Neural cell (in vitro differentiated cells): ENCODE data around the gene GRM1. TPM values are rescaled to one million over a fixed set of nuclear protein-coding genes. Genes with fewer than 3 reads are reported as not detected.

ENCODE experiments used
- H2AFZ ChIP-seq: fragments of 200-600, 300-800 bp; sonication (generic), shearing (Covaris generic); 2 replicates; pipeline ENCODE4 v1.6.0; 2014; ENCODE audit warnings: low read depth, mild to moderate bottlenecking, antibody characterized with exemption, low read length, moderate library complexity
- H3F3A ChIP-seq: fragments of 200-600 bp; shearing (Covaris generic); 2 replicates; pipeline ENCODE4 v1.6.1; 2016; ENCODE audit warnings: mild to moderate bottlenecking, moderate library complexity, mixed read lengths, antibody characterized with exemption, low read length; ENCODE audit not compliant: insufficient read depth, poor library complexity, severe bottlenecking
- H3K27ac ChIP-seq: fragments of 200-600, 300-800 bp; sonication (generic), shearing (Covaris generic); 2 replicates; pipeline ENCODE4 v1.5.1; 2014; ENCODE audit warnings: mild to moderate bottlenecking, low read length, moderate library complexity
- H3K27me3 ChIP-seq: fragments of 300-800, 200-600 bp; sonication (generic), shearing (Covaris generic); 2 replicates; pipeline ENCODE4 v1.6.0; 2014; ENCODE audit warnings: mild to moderate bottlenecking, low read depth, low read length, moderate library complexity; ENCODE audit not compliant: insufficient read depth
- H3K36me3 ChIP-seq: fragments of 300-800, 200-600 bp; sonication (generic), shearing (Covaris generic); 2 replicates; pipeline ENCODE4 v1.5.1; 2014; ENCODE audit warnings: mild to moderate bottlenecking, antibody characterized with exemption, low read length, moderate library complexity; ENCODE audit not compliant: insufficient read depth
- H3K4me2 ChIP-seq: fragments of 300-800, 200-600 bp; sonication (generic), shearing (Covaris generic); 2 replicates; pipeline ENCODE4 v1.6.0; 2014; ENCODE audit warnings: mild to moderate bottlenecking, low read length
- H3K4me3 ChIP-seq: fragments of 300-800, 200-600 bp; sonication (generic), shearing (Covaris generic); 2 replicates; pipeline ENCODE4 v1.5.1; 2014; ENCODE audit warnings: mild to moderate bottlenecking, low read length, moderate library complexity
- H3K79me2 ChIP-seq: fragments of 200-600 bp; shearing (Covaris generic); replicated peaks from 2 replicates; pipeline ENCODE4 v1.6.0; 2014; ENCODE audit warnings: mild to moderate bottlenecking, low read length, moderate library complexity; ENCODE audit not compliant: insufficient read depth
- H3K9ac ChIP-seq: fragments of 300-800, 200-600 bp; sonication (generic), shearing (Covaris generic); 2 replicates; pipeline ENCODE4 v1.6.1; 2016; ENCODE audit warnings: mild to moderate bottlenecking, low read length, mixed read lengths
- H3K9me2 ChIP-seq: fragments of 200-600 bp; shearing (Covaris generic); 2 replicates; pipeline ENCODE4 v1.6.1; 2016; ENCODE audit warnings: mild to moderate bottlenecking, low read length, mixed read lengths; ENCODE audit not compliant: insufficient read depth
- H3K9me3 ChIP-seq: fragments of 200-600, 300-800 bp; sonication (generic), shearing (Covaris generic); 2 replicates; pipeline ENCODE4 v1.6.1; 2016; ENCODE audit warnings: mild to moderate bottlenecking, mixed run types, low read length, moderate library complexity, mixed read lengths
- H4K20me1 ChIP-seq: fragments of 200-600 bp; shearing (Covaris generic); 2 replicates; pipeline ENCODE4 v1.6.1; 2016; ENCODE audit warnings: mild to moderate bottlenecking, mixed run types; ENCODE audit not compliant: insufficient read depth
- EP300 ChIP-seq: fragments of 450-650 bp; conservative IDR thresholded peaks from 2 replicates; pipeline ENCODE4 v1.6.1; 2014; ENCODE audit warnings: antibody characterized with exemption, mild to moderate bottlenecking, moderate library complexity; ENCODE audit not compliant: poor library complexity, severe bottlenecking
- EZH2 ChIP-seq: fragments of 200-600, 300-800 bp; shearing (Covaris generic), sonication (generic); IDR thresholded peaks from 2 replicates; pipeline ENCODE4 v1.6.1; 2014; ENCODE audit warnings: antibody characterized with exemption, low read length, borderline replicate concordance, mild to moderate bottlenecking; ENCODE audit not compliant: insufficient read depth, poor library complexity, severe bottlenecking
- MXI1 ChIP-seq: fragments of 450-650 bp; conservative IDR thresholded peaks from 2 replicates; pipeline ENCODE4 v1.6.1; 2014; ENCODE audit warnings: antibody characterized with exemption, mild to moderate bottlenecking; ENCODE audit not compliant: poor library complexity, severe bottlenecking
- POLR2AphosphoS5 ChIP-seq: IDR thresholded peaks from 2 replicates; pipeline ENCODE4 v1.6.1; 2012
- RAD21 ChIP-seq: fragments of 450-650 bp; conservative IDR thresholded peaks from 2 replicates; pipeline ENCODE4 v1.6.1; 2014; ENCODE audit warnings: antibody characterized with exemption, mild to moderate bottlenecking, moderate library complexity
- SMC3 ChIP-seq: fragments of 450-650 bp; conservative IDR thresholded peaks from 2 replicates; pipeline ENCODE4 v1.6.1; 2014; ENCODE audit warnings: antibody characterized with exemption, mild to moderate bottlenecking, moderate library complexity; ENCODE audit not compliant: poor library complexity
- TAF1 ChIP-seq: IDR thresholded peaks from 2 replicates; pipeline ENCODE4 v1.6.1; 2012; ENCODE audit warnings: low read depth
- polyA plus RNA-seq: library from polyadenylated mRNA; depleted of rRNA; stranded (reverse); fragments of >200 nt; gene quantifications from 2 replicates; pipeline ENCODE4 v1.2.3, GENCODE V29; 2014
- TF ChIP-seq, protein P1 (sequence below): IDR thresholded peaks from 2 replicates; pipeline ENCODE4 v1.6.1; 2012; ENCODE audit warnings: borderline replicate concordance
- TF ChIP-seq, protein P2 (sequence below): fragments of 450-650 bp; IDR thresholded peaks from 2 replicates; pipeline ENCODE4 v1.5.1; 2014; ENCODE audit warnings: antibody characterized with exemption, mild to moderate bottlenecking, moderate library complexity; ENCODE audit not compliant: poor library complexity, severe bottlenecking

GRM1 gene
- polyA plus RNA-seq, 1 donor from 2014 or later = 2.9 TPM

DNA sequence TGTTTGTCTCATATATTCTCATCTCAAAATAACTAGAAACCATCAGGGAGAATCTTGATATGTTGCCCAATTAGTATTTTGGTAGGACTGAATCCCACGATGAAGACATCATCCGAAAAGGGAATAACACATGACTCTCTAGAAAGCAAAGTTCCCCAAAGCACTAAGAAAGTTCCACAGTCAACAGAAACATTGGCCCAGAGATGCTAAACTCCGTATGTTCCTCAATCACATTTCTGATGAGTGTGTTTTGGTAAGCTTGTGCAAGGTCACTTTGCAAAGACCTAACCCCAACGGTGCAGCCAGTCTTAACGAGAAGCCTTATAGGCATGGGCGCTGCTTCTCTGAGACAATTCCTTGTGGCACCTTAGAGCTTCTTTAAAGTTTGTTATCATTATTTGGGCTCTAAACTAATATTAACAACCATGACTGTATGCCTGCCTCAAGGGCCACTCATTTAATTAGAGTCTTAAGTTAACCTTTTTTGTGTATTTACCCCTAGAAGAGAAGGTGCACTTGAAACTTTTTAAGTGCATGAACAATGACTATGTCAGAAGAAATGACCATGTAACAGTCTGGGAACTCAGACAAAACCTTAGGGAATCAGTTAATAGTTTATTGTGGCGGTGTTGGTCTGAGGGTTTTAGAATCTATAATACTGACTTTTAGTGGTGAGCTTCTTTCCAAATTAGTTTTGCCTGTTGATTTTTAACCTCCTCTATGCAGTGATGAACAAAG lies 312.8 kb downstream of the GRM1 start:
- Histone ChIP-seq H2AFZ (no peak overlapping the region), H3K4me2 (no peak overlapping the region), H3K27me3 (no peaks in the 10 kb centered on the region), H3K79me2 (no peaks in the 10 kb centered on the region), H3K9me2 (no peaks in the 10 kb centered on the region), H3K4me3 (no peak overlapping the region), H3F3A (no peaks in the 10 kb centered on the region), H3K9me3 (no peaks in the 10 kb centered on the region), H4K20me1 (no peaks in the 10 kb centered on the region), H3K27ac (no peak overlapping the region), H3K9ac (no peak overlapping the region), H3K36me3 (no peaks in the 10 kb centered on the region)
- TF ChIP-seq EP300 (no peak), EZH2 (no peak), RAD21 (no peak), POLR2AphosphoS5 (no peak), MXI1 (no peak)
- TF ChIP-seq, protein P1, sequence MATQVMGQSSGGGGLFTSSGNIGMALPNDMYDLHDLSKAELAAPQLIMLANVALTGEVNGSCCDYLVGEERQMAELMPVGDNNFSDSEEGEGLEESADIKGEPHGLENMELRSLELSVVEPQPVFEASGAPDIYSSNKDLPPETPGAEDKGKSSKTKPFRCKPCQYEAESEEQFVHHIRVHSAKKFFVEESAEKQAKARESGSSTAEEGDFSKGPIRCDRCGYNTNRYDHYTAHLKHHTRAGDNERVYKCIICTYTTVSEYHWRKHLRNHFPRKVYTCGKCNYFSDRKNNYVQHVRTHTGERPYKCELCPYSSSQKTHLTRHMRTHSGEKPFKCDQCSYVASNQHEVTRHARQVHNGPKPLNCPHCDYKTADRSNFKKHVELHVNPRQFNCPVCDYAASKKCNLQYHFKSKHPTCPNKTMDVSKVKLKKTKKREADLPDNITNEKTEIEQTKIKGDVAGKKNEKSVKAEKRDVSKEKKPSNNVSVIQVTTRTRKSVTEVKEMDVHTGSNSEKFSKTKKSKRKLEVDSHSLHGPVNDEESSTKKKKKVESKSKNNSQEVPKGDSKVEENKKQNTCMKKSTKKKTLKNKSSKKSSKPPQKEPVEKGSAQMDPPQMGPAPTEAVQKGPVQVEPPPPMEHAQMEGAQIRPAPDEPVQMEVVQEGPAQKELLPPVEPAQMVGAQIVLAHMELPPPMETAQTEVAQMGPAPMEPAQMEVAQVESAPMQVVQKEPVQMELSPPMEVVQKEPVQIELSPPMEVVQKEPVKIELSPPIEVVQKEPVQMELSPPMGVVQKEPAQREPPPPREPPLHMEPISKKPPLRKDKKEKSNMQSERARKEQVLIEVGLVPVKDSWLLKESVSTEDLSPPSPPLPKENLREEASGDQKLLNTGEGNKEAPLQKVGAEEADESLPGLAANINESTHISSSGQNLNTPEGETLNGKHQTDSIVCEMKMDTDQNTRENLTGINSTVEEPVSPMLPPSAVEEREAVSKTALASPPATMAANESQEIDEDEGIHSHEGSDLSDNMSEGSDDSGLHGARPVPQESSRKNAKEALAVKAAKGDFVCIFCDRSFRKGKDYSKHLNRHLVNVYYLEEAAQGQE = no peak
- TF ChIP-seq, protein P2, sequence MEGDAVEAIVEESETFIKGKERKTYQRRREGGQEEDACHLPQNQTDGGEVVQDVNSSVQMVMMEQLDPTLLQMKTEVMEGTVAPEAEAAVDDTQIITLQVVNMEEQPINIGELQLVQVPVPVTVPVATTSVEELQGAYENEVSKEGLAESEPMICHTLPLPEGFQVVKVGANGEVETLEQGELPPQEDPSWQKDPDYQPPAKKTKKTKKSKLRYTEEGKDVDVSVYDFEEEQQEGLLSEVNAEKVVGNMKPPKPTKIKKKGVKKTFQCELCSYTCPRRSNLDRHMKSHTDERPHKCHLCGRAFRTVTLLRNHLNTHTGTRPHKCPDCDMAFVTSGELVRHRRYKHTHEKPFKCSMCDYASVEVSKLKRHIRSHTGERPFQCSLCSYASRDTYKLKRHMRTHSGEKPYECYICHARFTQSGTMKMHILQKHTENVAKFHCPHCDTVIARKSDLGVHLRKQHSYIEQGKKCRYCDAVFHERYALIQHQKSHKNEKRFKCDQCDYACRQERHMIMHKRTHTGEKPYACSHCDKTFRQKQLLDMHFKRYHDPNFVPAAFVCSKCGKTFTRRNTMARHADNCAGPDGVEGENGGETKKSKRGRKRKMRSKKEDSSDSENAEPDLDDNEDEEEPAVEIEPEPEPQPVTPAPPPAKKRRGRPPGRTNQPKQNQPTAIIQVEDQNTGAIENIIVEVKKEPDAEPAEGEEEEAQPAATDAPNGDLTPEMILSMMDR = no peak

DNA sequence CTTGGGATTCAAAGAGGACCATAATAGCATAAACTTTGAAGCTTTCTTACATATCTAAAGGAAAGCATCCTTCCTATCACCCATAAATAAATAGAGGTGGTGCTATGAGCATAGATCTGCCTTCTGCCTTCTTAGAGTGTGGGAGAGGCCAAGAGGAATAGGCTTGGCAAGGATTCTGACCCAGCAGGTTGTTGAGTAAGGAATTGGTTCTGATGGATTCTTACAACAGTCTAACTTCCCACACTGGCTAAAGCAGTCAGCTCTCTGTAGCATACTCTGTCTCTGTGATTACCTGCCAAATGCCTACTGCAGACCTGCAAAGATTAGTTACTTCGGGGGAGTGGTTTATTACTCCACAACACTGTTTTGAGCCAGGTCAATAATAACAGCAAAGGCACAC lies 316.7 kb downstream of the GRM1 start:
- no peaks in the 10 kb centered on the region for H3K36me3 ChIP-seq
- no peaks in the 10 kb centered on the region for H4K20me1 ChIP-seq
- TF ChIP-seq, protein P1 = no peak
- no peak for TF ChIP-seq POLR2AphosphoS5
- TF ChIP-seq RAD21 = no peak
- TF ChIP-seq, protein P2 = no peak
- TF ChIP-seq TAF1 = no peak
- no peak for TF ChIP-seq EZH2
- TF ChIP-seq EP300 = no peak
- no peak for TF ChIP-seq SMC3
- no peak for TF ChIP-seq MXI1
- no peak overlapping the region for H3K4me2 ChIP-seq
- H3K27me3 ChIP-seq = no peaks in the 10 kb centered on the region
- no peaks in the 10 kb centered on the region for H3K9me2 ChIP-seq
- no peak overlapping the region for H3K4me3 ChIP-seq
- H3F3A ChIP-seq = no peaks in the 10 kb centered on the region
- no peak overlapping the region for H2AFZ ChIP-seq
- H3K9me3 ChIP-seq = no peaks in the 10 kb centered on the region
- no peak overlapping the region for H3K9ac ChIP-seq
- H3K27ac ChIP-seq = no peak overlapping the region
- no peaks in the 10 kb centered on the region for H3K79me2 ChIP-seq
